C4-2B (cell line): ENCODE measurements around the gene POU2F1.

ENCODE experiments used
- ZFX ChIP-seq: fragments of 450-650 bp; IDR thresholded peaks from 2 replicates; pipeline ENCODE4 v1.6.1; 2017
- TF ChIP-seq, protein P1 (sequence below): fragments of 450-650 bp; conservative IDR thresholded peaks from 2 replicates; pipeline ENCODE4 v1.5.1; 2017; ENCODE audit warnings: mild to moderate bottlenecking

GRCh38 chr1:167440345-167440744 lies 219.7 kb downstream of the POU2F1 start:
- TF ChIP-seq, protein P1, sequence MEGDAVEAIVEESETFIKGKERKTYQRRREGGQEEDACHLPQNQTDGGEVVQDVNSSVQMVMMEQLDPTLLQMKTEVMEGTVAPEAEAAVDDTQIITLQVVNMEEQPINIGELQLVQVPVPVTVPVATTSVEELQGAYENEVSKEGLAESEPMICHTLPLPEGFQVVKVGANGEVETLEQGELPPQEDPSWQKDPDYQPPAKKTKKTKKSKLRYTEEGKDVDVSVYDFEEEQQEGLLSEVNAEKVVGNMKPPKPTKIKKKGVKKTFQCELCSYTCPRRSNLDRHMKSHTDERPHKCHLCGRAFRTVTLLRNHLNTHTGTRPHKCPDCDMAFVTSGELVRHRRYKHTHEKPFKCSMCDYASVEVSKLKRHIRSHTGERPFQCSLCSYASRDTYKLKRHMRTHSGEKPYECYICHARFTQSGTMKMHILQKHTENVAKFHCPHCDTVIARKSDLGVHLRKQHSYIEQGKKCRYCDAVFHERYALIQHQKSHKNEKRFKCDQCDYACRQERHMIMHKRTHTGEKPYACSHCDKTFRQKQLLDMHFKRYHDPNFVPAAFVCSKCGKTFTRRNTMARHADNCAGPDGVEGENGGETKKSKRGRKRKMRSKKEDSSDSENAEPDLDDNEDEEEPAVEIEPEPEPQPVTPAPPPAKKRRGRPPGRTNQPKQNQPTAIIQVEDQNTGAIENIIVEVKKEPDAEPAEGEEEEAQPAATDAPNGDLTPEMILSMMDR = no peak
- TF ChIP-seq ZFX = no peak
